Measurements from ENCODE around the gene SPOCK3.

SPOCK3 gene

GRCh38 chr4:167136270-167136669 lies 98.0 kb downstream of the SPOCK3 start:
- no peak for DNase-seq (ENCODE audit: low read depth)
- no peak overlapping the region for H3K4me3 ChIP-seq (replicated peaks; ENCODE audit: low read depth, low read length)
- TF ChIP-seq, protein P1, sequence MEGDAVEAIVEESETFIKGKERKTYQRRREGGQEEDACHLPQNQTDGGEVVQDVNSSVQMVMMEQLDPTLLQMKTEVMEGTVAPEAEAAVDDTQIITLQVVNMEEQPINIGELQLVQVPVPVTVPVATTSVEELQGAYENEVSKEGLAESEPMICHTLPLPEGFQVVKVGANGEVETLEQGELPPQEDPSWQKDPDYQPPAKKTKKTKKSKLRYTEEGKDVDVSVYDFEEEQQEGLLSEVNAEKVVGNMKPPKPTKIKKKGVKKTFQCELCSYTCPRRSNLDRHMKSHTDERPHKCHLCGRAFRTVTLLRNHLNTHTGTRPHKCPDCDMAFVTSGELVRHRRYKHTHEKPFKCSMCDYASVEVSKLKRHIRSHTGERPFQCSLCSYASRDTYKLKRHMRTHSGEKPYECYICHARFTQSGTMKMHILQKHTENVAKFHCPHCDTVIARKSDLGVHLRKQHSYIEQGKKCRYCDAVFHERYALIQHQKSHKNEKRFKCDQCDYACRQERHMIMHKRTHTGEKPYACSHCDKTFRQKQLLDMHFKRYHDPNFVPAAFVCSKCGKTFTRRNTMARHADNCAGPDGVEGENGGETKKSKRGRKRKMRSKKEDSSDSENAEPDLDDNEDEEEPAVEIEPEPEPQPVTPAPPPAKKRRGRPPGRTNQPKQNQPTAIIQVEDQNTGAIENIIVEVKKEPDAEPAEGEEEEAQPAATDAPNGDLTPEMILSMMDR (IDR thresholded peaks at IDR 0.05; ENCODE audit: low read length, missing control alignments), result no peak

- TF ChIP-seq, protein P1 (IDR thresholded peaks at IDR 0.05; ENCODE audit: low read length, missing control alignments), result no peak
- H3K4me3 ChIP-seq (replicated peaks; ENCODE audit: low read depth, low read length), result no peak overlapping the region
- no peak for DNase-seq (ENCODE audit: low read depth)
Observed at GRCh38 chr4:167129146-167129545, 105.1 kb downstream of the SPOCK3 start.

GRCh38 chr4:167119392-167119791 lies 114.9 kb downstream of the SPOCK3 start:
- DNase-seq (ENCODE audit: low read depth), result no peak
- TF ChIP-seq, protein P1 (IDR thresholded peaks at IDR 0.05; ENCODE audit: low read length, missing control alignments), result no peak
- no peak overlapping the region for H3K4me3 ChIP-seq (replicated peaks; ENCODE audit: low read depth, low read length)

GRCh38 chr4:167117273-167117672 lies 117.0 kb downstream of the SPOCK3 start:
- DNase-seq (ENCODE audit: low read depth), result no peak
- no peak overlapping the region for H3K4me3 ChIP-seq (replicated peaks; ENCODE audit: low read depth, low read length)
- TF ChIP-seq, protein P1 (IDR thresholded peaks at IDR 0.05; ENCODE audit: low read length, missing control alignments), result no peak

DNA sequence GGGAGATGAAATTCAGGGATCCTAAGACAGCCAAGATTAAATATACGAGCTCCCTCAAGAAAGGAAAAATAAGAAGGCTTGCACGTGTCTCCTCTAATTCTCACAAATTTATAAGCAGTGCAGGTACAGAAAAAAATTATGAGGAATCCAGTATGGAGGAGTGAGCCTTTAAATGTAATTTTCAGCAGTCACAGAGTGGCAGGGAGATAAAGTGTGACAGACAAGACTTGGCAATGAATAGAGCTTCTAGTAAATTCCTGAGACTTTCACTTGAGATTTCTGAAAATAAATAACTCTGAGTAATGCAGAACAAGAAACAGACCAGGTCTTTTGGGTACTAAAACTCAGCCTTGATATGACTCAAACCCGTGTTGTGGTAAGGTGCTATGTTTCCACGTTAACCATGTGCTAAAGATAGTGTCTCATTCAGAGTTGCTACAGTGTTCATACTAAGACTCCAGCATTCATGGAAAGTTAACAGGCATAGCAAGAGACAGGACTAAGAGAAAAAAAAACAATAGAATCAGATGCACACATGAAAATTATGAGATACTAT lies 119.8 kb downstream of the SPOCK3 start:
- TF ChIP-seq, protein P1 (IDR thresholded peaks at IDR 0.05; ENCODE audit: low read length, missing control alignments), result no peak
- H3K4me3 ChIP-seq (replicated peaks; ENCODE audit: low read depth, low read length), result no peak overlapping the region
- DNase-seq (ENCODE audit: low read depth), result no peak

GRCh38 chr4:167111622-167112021 lies 122.7 kb downstream of the SPOCK3 start:
- TF ChIP-seq, protein P1 (IDR thresholded peaks at IDR 0.05; ENCODE audit: low read length, missing control alignments), result no peak
- DNase-seq (ENCODE audit: low read depth), result no peak
- H3K4me3 ChIP-seq (replicated peaks; ENCODE audit: low read depth, low read length), result no peak overlapping the region

- no peak for DNase-seq (ENCODE audit: low read depth)
- no peak overlapping the region for H3K4me3 ChIP-seq (replicated peaks; ENCODE audit: low read depth, low read length)
- TF ChIP-seq, protein P1 (IDR thresholded peaks at IDR 0.05; ENCODE audit: low read length, missing control alignments), result no peak
Observed at GRCh38 chr4:167111092-167111491, 123.2 kb downstream of the SPOCK3 start.
